GM23248 (cell line): Measurements from ENCODE around the gene CTNNA2. TPM values are rescaled to one million over a fixed set of nuclear protein-coding genes. Genes with fewer than 3 reads are reported as not detected.

ENCODE experiments used
- DNase-seq: peaks from one replicate; pipeline ENCODE4 v3.0.0-alpha.2; 2015
- H2AFZ ChIP-seq: fragments of 200-600 bp; sonication (generic); 2 replicates; pipeline ENCODE4 v1.6.1; 2016; ENCODE audit warnings: antibody characterized with exemption
- H3F3A ChIP-seq: fragments of 200-600 bp; sonication (generic); 2 replicates; pipeline ENCODE4 v1.6.1; 2016; ENCODE audit warnings: mild to moderate bottlenecking, antibody characterized with exemption, mixed run types; ENCODE audit not compliant: insufficient read depth
- H3K27ac ChIP-seq: fragments of 200-600 bp; sonication (generic); 2 replicates; pipeline ENCODE4 v1.5.1; 2016; ENCODE audit warnings: mild to moderate bottlenecking
- H3K27me3 ChIP-seq: fragments of 200-600 bp; sonication (generic); replicated peaks from 2 replicates; pipeline ENCODE4 v1.6.1; 2016; ENCODE audit warnings: mild to moderate bottlenecking; ENCODE audit not compliant: insufficient read depth
- H3K36me3 ChIP-seq: fragments of 200-600 bp; sonication (generic); 2 replicates; pipeline ENCODE4 v1.6.1; 2016; ENCODE audit warnings: low read depth, mild to moderate bottlenecking
- H3K4me1 ChIP-seq: fragments of 200-600 bp; sonication (generic); 2 replicates; pipeline ENCODE4 v1.6.1; 2016; ENCODE audit warnings: mild to moderate bottlenecking; ENCODE audit not compliant: insufficient read depth
- H3K4me2 ChIP-seq: fragments of 200-600 bp; sonication (generic); one replicate; pipeline ENCODE4 v1.6.1; 2016; ENCODE audit warnings: mild to moderate bottlenecking; ENCODE audit not compliant: unreplicated experiment
- H3K4me3 ChIP-seq: fragments of 200-600 bp; sonication (generic); 2 replicates; pipeline ENCODE4 v1.5.1; 2016; ENCODE audit warnings: mild to moderate bottlenecking
- H3K79me2 ChIP-seq: fragments of 200-600 bp; sonication (generic); 2 replicates; pipeline ENCODE4 v1.6.1; 2016; ENCODE audit warnings: mild to moderate bottlenecking; ENCODE audit not compliant: insufficient read depth
- H3K9ac ChIP-seq: fragments of 200-600 bp; sonication (generic); 2 replicates; pipeline ENCODE4 v1.6.1; 2016; ENCODE audit warnings: mild to moderate bottlenecking
- H3K9me2 ChIP-seq: fragments of 200-600 bp; sonication (generic); 2 replicates; pipeline ENCODE4 v1.6.1; 2016; ENCODE audit warnings: mixed run types, mild to moderate bottlenecking, moderate library complexity; ENCODE audit not compliant: insufficient read depth
- H3K9me3 ChIP-seq: fragments of 200-600 bp; sonication (generic); one replicate; pipeline ENCODE4 v1.6.1; 2017; ENCODE audit warnings: low read depth
- H4K20me1 ChIP-seq: fragments of 200-600 bp; sonication (generic); 2 replicates; pipeline ENCODE4 v1.6.0; 2016; ENCODE audit not compliant: insufficient read depth
- EZH2 ChIP-seq: fragments of 200-600 bp; sonication (generic); IDR thresholded peaks from 2 replicates; pipeline ENCODE4 v1.6.1; 2018; ENCODE audit warnings: antibody characterized with exemption, mild to moderate bottlenecking; ENCODE audit not compliant: insufficient read depth, poor library complexity, severe bottlenecking
- EZH2phosphoT487 ChIP-seq: fragments of 200-600 bp; sonication (generic); IDR thresholded peaks from 2 replicates; pipeline ENCODE4 v1.6.1; 2018; ENCODE audit warnings: antibody characterized with exemption, moderate library complexity, mild to moderate bottlenecking, low read depth; ENCODE audit not compliant: insufficient read depth
- WGBS, 2 experiments: methylation state at CpG; one replicate each; pipeline ENCODE4 v1.1.6; 2015 to 2017; ENCODE audit warnings: low lambda C conversion rate in 2 of 2, low coverage in 1 of 2; ENCODE audit errors: missing lambda C conversion rate in 2 of 2; 5-methylcytosine and 5-hydroxymethylcytosine counted together
- in situ Hi-C: fragments of 300-500 bp; cut with MboI; formaldehyde crosslinking; loops from 2 replicates; pipeline ENCODE4 v1.15.0; 2020
- polyA plus RNA-seq: library from polyadenylated mRNA; unstranded; fragments of >200 nt; fragmentation: Nextera tagmentation; extraction: Ambion mirVana; gene quantifications from 2 replicates; pipeline ENCODE4 v1.2.1, GENCODE V29; 2016
- total RNA-seq: library from RNA; depleted of rRNA; stranded (reverse); fragments of >200 nt; shearing (Covaris generic); gene quantifications from 2 replicates; pipeline ENCODE4 v1.2.3, GENCODE V29; 2014

CTNNA2 gene
- total and polyA plus RNA-seq, 2 experiments from 2014 or later, result not detected

DNA sequence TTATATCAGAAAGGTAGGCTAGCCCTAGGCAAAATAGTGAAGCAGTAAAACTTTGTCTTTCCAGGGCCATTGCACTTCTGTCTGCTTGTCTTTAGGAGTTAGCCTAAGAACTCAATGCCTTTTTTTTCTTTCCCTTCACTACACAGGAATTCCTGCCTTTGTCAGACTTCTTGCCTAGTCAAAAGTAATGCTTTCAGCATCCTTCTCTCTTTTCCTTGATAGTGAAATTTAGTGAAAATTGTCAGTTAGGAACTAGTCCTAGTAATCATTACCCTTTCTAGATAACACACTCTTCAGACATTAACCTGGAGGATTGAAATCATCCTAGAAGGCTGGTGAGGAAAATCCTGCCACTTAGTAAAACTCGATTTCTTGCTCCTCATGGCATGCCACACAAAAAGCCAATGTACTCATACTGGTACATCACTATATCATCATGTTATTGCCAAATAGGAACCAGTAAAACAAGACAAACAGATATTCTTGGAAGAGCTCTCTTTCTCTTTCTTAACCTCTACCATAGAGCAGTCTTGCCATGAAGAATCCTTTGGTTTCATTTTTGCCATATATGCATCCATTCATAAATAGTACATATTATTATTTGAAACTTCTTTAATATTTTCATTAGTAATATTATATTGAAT is 320.5 kb downstream of the CTNNA2 start:
- Histone ChIP-seq H3K79me2 (no peaks in the 10 kb centered on the region), H3K27me3 (no peaks in the 10 kb centered on the region), H2AFZ (no peak overlapping the region), H3K9me3 (no peaks in the 10 kb centered on the region), H3K36me3 (no peaks in the 10 kb centered on the region), H3K4me2 (no peak overlapping the region), H3K4me3 (no peak overlapping the region), H3K9me2 (no peaks in the 10 kb centered on the region), H3K27ac (no peak overlapping the region), H4K20me1 (no peaks in the 10 kb centered on the region), H3K4me1 (no peaks in the 10 kb centered on the region), H3F3A (no peaks in the 10 kb centered on the region), H3K9ac (no peak overlapping the region)
- no peak for DNase-seq
- WGBS, 2 experiments, result 0 to 4% methylated on average over 1 of the region's 1 CpG
- in situ Hi-C loops, result no loop called here
- TF ChIP-seq EZH2 (no peak), EZH2phosphoT487 (no peak)

DNA sequence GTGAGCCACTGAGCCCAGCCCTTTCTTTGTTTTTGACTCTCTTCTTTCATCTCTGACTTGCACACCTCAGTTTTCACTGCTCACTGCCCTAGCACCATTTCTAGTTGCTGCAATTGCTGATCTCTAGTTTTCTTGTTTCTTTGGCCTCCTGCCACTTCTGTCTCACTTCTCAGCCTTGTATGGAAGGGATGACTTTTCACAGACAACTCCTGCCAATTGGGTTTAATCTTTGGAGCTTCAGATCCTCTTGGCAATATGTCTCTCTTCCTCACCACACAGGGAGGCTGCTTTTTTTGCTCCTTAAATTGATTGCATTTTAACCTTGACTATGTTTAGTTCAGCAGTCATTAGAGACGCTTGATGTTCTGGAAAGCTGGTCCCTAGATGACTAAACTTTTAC is 323.1 kb downstream of the CTNNA2 start:
- Histone ChIP-seq H3K36me3 (no peaks in the 10 kb centered on the region), H3K27ac (no peak overlapping the region), H3K4me2 (no peak overlapping the region), H4K20me1 (no peaks in the 10 kb centered on the region), H3K79me2 (no peaks in the 10 kb centered on the region), H3K9me2 (no peaks in the 10 kb centered on the region), H3F3A (no peaks in the 10 kb centered on the region), H2AFZ (no peak overlapping the region), H3K9ac (no peak overlapping the region), H3K4me3 (no peak overlapping the region), H3K27me3 (no peaks in the 10 kb centered on the region), H3K4me1 (no peaks in the 10 kb centered on the region), H3K9me3 (no peaks in the 10 kb centered on the region)
- no peak for DNase-seq
- TF ChIP-seq EZH2phosphoT487 (no peak), EZH2 (no peak)
- 8 to 15% methylated on average over 1 of the region's 1 CpG for WGBS, 2 experiments
- in situ Hi-C loops, result no loop called here

DNA sequence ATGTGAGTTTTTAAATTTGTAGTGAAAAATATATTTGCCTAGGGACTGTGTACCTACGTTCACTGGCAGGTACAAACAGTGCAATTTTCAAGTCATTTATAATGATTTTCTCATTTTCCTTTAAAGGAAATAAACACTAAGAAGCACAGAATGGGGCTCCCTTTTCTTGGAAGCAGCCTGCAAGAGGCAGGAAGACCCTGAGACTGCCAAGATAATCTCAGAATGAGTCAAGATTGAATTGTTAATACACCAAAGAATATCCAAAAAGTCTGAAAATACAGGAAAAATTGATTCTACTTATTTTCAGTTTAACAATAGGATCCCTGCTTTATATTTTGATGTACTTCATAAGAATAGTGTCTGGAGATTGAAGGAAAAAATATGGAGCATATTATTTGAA is 331.2 kb downstream of the CTNNA2 start:
- Histone ChIP-seq H3K27ac (no peak overlapping the region), H4K20me1 (no peaks in the 10 kb centered on the region), H3F3A (no peaks in the 10 kb centered on the region), H3K9ac (no peak overlapping the region), H2AFZ (no peak overlapping the region), H3K79me2 (no peaks in the 10 kb centered on the region), H3K9me2 (no peaks in the 10 kb centered on the region), H3K27me3 (no peaks in the 10 kb centered on the region), H3K4me1 (no peaks in the 10 kb centered on the region), H3K4me3 (no peak overlapping the region), H3K9me3 (no peaks in the 10 kb centered on the region), H3K4me2 (no peak overlapping the region), H3K36me3 (no peaks in the 10 kb centered on the region)
- WGBS, 2 experiments, result 0 to 16% methylated on average over 1 of the region's 1 CpG
- in situ Hi-C loops, result no loop called here
- TF ChIP-seq EZH2phosphoT487 (no peak), EZH2 (no peak)
- no peak for DNase-seq

DNA sequence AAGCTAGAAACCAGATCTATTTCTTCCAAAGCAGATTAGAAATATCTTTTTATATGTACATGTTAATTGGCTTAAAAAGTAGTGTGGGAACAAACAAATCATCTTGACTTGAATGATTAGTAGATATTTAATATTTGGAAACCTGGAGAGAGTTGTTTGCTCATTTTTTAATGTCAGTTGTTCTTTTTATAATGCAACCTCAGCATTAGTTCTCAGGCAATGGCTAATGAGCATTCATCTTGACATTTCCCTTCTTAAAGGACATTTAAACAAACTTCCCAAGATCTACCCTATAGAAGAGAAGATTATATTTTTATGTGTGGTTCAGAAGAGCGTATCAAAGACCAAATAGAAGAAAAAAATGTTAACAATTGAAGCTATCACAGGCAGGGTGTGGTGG is 334.0 kb downstream of the CTNNA2 start:
- no peaks in the 10 kb centered on the region for H3K9me2 ChIP-seq

DNA sequence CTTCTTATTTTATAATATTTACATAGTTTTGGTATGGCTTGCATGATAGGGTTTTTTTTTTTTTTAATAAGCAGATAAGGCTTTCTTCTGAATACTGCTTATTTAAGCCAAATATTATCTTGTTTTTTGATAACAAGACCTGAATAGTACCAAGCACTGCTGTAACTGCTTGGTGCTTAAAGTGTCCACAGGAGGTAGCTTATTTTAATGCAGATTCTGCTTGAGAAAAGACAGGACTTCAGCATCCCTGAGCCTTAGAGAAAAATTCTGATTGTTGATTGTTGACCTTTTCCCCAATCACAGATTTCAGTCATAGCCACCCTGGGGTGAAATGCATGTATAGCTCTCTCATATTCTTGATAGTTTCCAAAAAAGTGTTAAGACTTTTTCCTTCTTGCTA is 336.4 kb downstream of the CTNNA2 start:
- Histone ChIP-seq H2AFZ (no peak overlapping the region), H3K9me2 (no peaks in the 10 kb centered on the region), H3K9me3 (no peaks in the 10 kb centered on the region), H3K79me2 (no peaks in the 10 kb centered on the region), H3F3A (no peaks in the 10 kb centered on the region), H3K4me1 (no peaks in the 10 kb centered on the region), H3K4me2 (no peak overlapping the region), H3K27me3 (no peaks in the 10 kb centered on the region), H3K9ac (no peak overlapping the region), H3K36me3 (no peaks in the 10 kb centered on the region), H4K20me1 (no peaks in the 10 kb centered on the region), H3K27ac (no peak overlapping the region), H3K4me3 (no peak overlapping the region)
- in situ Hi-C loops, result no loop called here
- TF ChIP-seq EZH2 (no peak), EZH2phosphoT487 (no peak)
- no peak for DNase-seq

More for the DNA sequence above, 334.0 kb downstream of the CTNNA2 start:
- no peaks in the 10 kb centered on the region for H3K36me3 ChIP-seq
- H3K27ac ChIP-seq, result no peak overlapping the region
- no peak overlapping the region for H2AFZ ChIP-seq
- in situ Hi-C loops, result no loop called here
- DNase-seq, result no peak
- H4K20me1 ChIP-seq, result no peaks in the 10 kb centered on the region
- H3K4me3 ChIP-seq, result no peak overlapping the region
- no peak overlapping the region for H3K4me2 ChIP-seq
- H3K4me1 ChIP-seq, result no peaks in the 10 kb centered on the region
- H3F3A ChIP-seq, result no peaks in the 10 kb centered on the region
- no peaks in the 10 kb centered on the region for H3K79me2 ChIP-seq
- WGBS, 2 experiments, result 18 to 24% methylated on average over 1 of the region's 1 CpG
- TF ChIP-seq EZH2phosphoT487, result no peak
- TF ChIP-seq EZH2, result no peak
- H3K27me3 ChIP-seq, result no peaks in the 10 kb centered on the region
- no peaks in the 10 kb centered on the region for H3K9me3 ChIP-seq
- H3K9ac ChIP-seq, result no peak overlapping the region
